Keratinocyte (primary cell): ENCODE results near the gene OR9A4.

ENCODE experiments used
- CTCF ChIP-seq, 3 experiments: IDR thresholded peaks in 1 of 3; conservative IDR thresholded peaks in 1 of 3; optimal IDR thresholded peaks in 1 of 3; 2 replicates in 2 of 3; 3 replicates in 1 of 3; pipeline versions ENCODE3 to v1.5.1; 2011; ENCODE audit warnings: low read length in 3 of 3, mild to moderate bottlenecking in 3 of 3, moderate library complexity in 2 of 3, control low read depth in 1 of 3, inconsistent platforms in 1 of 3; ENCODE audit not compliant: insufficient read depth in 2 of 3; ENCODE audit errors: extremely low read depth in 1 of 3
- EZH2 ChIP-seq: IDR thresholded peaks from one replicate; pipeline ENCODE4 v1.6.1; 2012; ENCODE audit warnings: inconsistent platforms, mild to moderate bottlenecking, low read length, moderate library complexity

GRCh38 chr7:141877365-141877764, 38.8 kb upstream of the OR9A4 start:
- TF ChIP-seq CTCF (optimal IDR thresholded peaks at IDR 0.05 in 1 of 3, IDR thresholded peaks at IDR 0.05 in 1 of 3, conservative IDR thresholded peaks at IDR 0.05 in 1 of 3; ENCODE audit: extremely low read depth in 1 of 3, insufficient read depth in 2 of 3, low read length in 3 of 3) (no peak), EZH2 (no peak)
